Measurements from ENCODE around the gene POLN. TPM values are rescaled to one million over a fixed set of nuclear protein-coding genes. Genes with fewer than 3 reads are reported as not detected.

The POLN gene
- polyA plus RNA-seq, 1 donor (not counting 4 experiments of a cell fraction or from before 2014, with no cell fraction given), result 1.3 TPM

DNA sequence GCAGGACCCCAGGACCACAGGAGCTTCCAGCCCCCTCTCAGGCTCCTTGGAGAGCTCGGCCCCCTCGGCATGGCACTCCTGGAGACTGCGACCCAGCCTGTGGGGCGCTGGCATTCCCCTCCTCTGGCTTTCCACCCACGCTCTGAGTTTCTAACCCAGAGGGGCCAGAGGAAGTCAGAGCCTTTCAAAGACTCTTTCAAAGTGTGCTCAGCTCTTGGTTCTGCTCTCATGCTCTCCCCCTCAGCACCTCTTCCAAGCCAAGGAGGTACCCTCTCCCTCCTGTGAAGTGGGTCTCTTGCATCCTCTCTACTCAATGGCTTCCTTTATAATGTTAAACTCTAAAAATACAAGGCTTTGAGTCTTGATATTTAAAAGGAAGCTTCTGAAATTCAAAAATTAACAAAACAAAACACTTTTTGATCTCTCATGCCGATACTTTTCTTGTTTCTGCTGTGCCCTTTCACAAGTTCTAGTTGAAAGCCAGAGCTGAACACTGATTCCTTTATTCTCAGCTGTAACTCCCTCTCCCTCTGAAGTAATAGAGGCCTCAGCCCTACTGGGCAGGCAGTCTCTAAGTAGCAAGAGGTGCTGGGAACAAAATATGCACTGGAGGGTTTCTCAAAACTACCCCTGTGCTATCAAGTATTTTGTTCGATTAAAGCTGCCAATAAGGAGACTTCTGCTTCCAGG is 100.0 kb downstream of the POLN start:
- no peaks in the 10 kb centered on the region for H3K9me1 ChIP-seq (ENCODE audit: control insufficient read depth, extremely low read depth, insufficient read depth, low read length)
- no peak overlapping the region for H3K4me2 ChIP-seq (ENCODE audit: control insufficient read depth, extremely low read depth, insufficient read depth, low read depth, low read length)
- TF ChIP-seq, protein P1, sequence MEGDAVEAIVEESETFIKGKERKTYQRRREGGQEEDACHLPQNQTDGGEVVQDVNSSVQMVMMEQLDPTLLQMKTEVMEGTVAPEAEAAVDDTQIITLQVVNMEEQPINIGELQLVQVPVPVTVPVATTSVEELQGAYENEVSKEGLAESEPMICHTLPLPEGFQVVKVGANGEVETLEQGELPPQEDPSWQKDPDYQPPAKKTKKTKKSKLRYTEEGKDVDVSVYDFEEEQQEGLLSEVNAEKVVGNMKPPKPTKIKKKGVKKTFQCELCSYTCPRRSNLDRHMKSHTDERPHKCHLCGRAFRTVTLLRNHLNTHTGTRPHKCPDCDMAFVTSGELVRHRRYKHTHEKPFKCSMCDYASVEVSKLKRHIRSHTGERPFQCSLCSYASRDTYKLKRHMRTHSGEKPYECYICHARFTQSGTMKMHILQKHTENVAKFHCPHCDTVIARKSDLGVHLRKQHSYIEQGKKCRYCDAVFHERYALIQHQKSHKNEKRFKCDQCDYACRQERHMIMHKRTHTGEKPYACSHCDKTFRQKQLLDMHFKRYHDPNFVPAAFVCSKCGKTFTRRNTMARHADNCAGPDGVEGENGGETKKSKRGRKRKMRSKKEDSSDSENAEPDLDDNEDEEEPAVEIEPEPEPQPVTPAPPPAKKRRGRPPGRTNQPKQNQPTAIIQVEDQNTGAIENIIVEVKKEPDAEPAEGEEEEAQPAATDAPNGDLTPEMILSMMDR (optimal IDR thresholded peaks at IDR 0.05 in 1 of 3, IDR thresholded peaks at IDR 0.05 in 1 of 3, conservative IDR thresholded peaks at IDR 0.05 in 1 of 3; ENCODE audit: extremely low read depth in 1 of 3, insufficient read depth in 2 of 3, low read length in 3 of 3), result no peak
- no peak for TF ChIP-seq EZH2 (IDR thresholded peaks at IDR 0.05; ENCODE audit: low read length)
- H3K79me2 ChIP-seq (ENCODE audit: control insufficient read depth, insufficient read depth, low read length), result no peaks in the 10 kb centered on the region
- dilution Hi-C loops (cut with MboI; ENCODE audit: extremely low pct_ligation_motif_present, low sequenced_read_pairs), result no loop called here
- no peak overlapping the region for H3K27ac ChIP-seq (ENCODE audit: control insufficient read depth, insufficient read depth, low read length)
- no peaks in the 10 kb centered on the region for H3K9me3 ChIP-seq (ENCODE audit: control insufficient read depth, low read depth, low read length)
- H2AFZ ChIP-seq (ENCODE audit: control insufficient read depth, low read length), result no peak overlapping the region
- DNase-seq (ENCODE audit: low read depth, low spot score), result no peak
- H3K9ac ChIP-seq (ENCODE audit: control insufficient read depth, extremely low read depth, insufficient read depth, low read length), result no peak overlapping the region
- no peaks in the 10 kb centered on the region for H3K27me3 ChIP-seq (ENCODE audit: control insufficient read depth, extremely low read depth, insufficient read depth, low read length)
- no peaks in the 10 kb centered on the region for H3K4me1 ChIP-seq (ENCODE audit: control insufficient read depth, extremely low read depth, insufficient read depth, low read length)
- H3K4me3 ChIP-seq (ENCODE audit: control insufficient read depth in 2 of 3, extremely low read depth in 1 of 3, insufficient read depth in 2 of 3, low read depth in 1 of 3, low read length in 3 of 3), result no peak overlapping the region
- no peaks in the 10 kb centered on the region for H4K20me1 ChIP-seq (ENCODE audit: control insufficient read depth, extremely low read depth, insufficient read depth, low read length)
- no peaks in the 10 kb centered on the region for H3K36me3 ChIP-seq (ENCODE audit: control insufficient read depth in 2 of 2, extremely low read depth in 1 of 2, insufficient read depth in 2 of 2, low read length in 2 of 2)
- no peak for FAIRE-seq

DNA sequence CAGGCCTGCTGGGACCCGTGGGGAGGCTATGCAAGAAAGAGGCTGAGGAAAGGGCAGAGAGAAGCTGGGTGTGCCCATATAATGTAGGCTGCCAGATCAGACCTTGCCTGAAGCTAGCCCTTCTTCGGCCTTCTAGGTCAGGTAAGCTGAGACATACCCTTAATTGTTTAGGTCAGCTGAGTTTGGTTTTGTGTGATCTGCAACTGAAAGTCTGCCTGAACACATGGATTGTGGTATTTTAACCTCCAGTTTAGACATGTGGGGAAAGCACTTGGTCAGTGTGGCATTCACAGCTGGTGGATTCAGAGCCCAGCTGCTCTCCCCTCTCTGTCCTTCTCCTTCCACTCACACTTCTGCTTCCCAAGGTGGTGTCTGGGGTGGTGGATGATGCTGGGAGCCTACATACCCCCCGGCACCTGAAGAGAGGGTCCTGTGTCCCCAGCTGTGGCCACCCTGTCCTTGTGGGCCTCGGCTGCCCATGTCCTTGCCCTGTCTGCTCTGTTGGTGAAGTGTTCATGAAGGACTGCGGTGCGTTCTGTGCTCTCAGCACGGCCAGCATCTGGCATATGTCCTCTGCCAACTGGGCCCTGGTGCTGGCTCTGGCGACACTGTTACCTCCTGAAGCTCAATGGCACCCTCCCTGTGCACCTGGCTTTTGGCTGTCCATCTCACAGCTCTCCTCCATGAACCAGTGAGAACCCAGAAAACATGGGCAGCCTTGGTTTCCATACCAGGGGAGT is 100.7 kb downstream of the POLN start:
- no peak overlapping the region for H3K4me3 ChIP-seq (ENCODE audit: control insufficient read depth in 2 of 3, extremely low read depth in 1 of 3, insufficient read depth in 2 of 3, low read depth in 1 of 3, low read length in 3 of 3)
- no peaks in the 10 kb centered on the region for H3K79me2 ChIP-seq (ENCODE audit: control insufficient read depth, insufficient read depth, low read length)
- no peaks in the 10 kb centered on the region for H3K9me1 ChIP-seq (ENCODE audit: control insufficient read depth, extremely low read depth, insufficient read depth, low read length)
- H3K27ac ChIP-seq (ENCODE audit: control insufficient read depth, insufficient read depth, low read length), result no peak overlapping the region
- H3K9me3 ChIP-seq (ENCODE audit: control insufficient read depth, low read depth, low read length), result no peaks in the 10 kb centered on the region
- H3K9ac ChIP-seq (ENCODE audit: control insufficient read depth, extremely low read depth, insufficient read depth, low read length), result no peak overlapping the region
- no peaks in the 10 kb centered on the region for H3K36me3 ChIP-seq (ENCODE audit: control insufficient read depth in 2 of 2, extremely low read depth in 1 of 2, insufficient read depth in 2 of 2, low read length in 2 of 2)
- DNase-seq (ENCODE audit: low read depth, low spot score) (no peak), FAIRE-seq (no peak)
- TF ChIP-seq, protein P1 (optimal IDR thresholded peaks at IDR 0.05 in 1 of 3, IDR thresholded peaks at IDR 0.05 in 1 of 3, conservative IDR thresholded peaks at IDR 0.05 in 1 of 3; ENCODE audit: extremely low read depth in 1 of 3, insufficient read depth in 2 of 3, low read length in 3 of 3), result no peak
- TF ChIP-seq EZH2 (IDR thresholded peaks at IDR 0.05; ENCODE audit: low read length), result no peak
- H3K4me2 ChIP-seq (ENCODE audit: control insufficient read depth, extremely low read depth, insufficient read depth, low read depth, low read length), result no peak overlapping the region
- H2AFZ ChIP-seq (ENCODE audit: control insufficient read depth, low read length), result no peak overlapping the region
- H3K4me1 ChIP-seq (ENCODE audit: control insufficient read depth, extremely low read depth, insufficient read depth, low read length), result no peaks in the 10 kb centered on the region
- no peaks in the 10 kb centered on the region for H3K27me3 ChIP-seq (ENCODE audit: control insufficient read depth, extremely low read depth, insufficient read depth, low read length)
- no peaks in the 10 kb centered on the region for H4K20me1 ChIP-seq (ENCODE audit: control insufficient read depth, extremely low read depth, insufficient read depth, low read length)
- dilution Hi-C loops (cut with MboI; ENCODE audit: extremely low pct_ligation_motif_present, low sequenced_read_pairs), result no loop called here

Data from keratinocyte (primary cell).